ENCODE results near the gene MYL10. TPM values are rescaled to one million over a fixed set of nuclear protein-coding genes. Genes with fewer than 3 reads are reported as not detected.

The MYL10 gene
- total and polyA plus RNA-seq, 2 of the 13 experiments (the other 11 are each of a cell fraction or from before 2014, with no cell fraction given): not detected

- DNase-seq (ENCODE audit: low spot score) (no peak), FAIRE-seq (no peak), ATAC-seq (no peak)
- Histone ChIP-seq H3K4me3 (replicated peaks in 1 of 3; ENCODE audit: insufficient read depth in 1 of 3, low read depth in 2 of 3, low read length in 3 of 3) (no peak overlapping the region), H3K4me2 (ENCODE audit: low read depth, low read length) (no peak overlapping the region), H3K27me3 (ENCODE audit: control insufficient read depth in 1 of 2, insufficient read depth in 2 of 2, low read length in 2 of 2) (peaks cover 0 to 8% of the 10 kb centered on the region in 2 experiments; a peak in 3 of 5 replicates), H4K20me1 (ENCODE audit: insufficient read depth, low read length) (no peaks in the 10 kb centered on the region), H3K9me3 (ENCODE audit: low read length) (no peaks in the 10 kb centered on the region), H2AFZ (ENCODE audit: low read length) (no peak overlapping the region), H3K4me1 (ENCODE audit: insufficient read depth, low read length) (peaks cover 41% of the 10 kb centered on the region), H3K36me3 (replicated peaks in 1 of 2; ENCODE audit: control insufficient read depth in 1 of 2, insufficient read depth in 2 of 2, low read length in 2 of 2) (no peaks in the 10 kb centered on the region), H3K79me2 (ENCODE audit: insufficient read depth, low read length) (no peaks in the 10 kb centered on the region), H3K27ac (ENCODE audit: extremely low read length, insufficient read depth, low read length) (no peak overlapping the region), H3K9ac (ENCODE audit: insufficient read depth, low read depth, low read length) (no peak overlapping the region)
- BruUV-seq (replicated peaks): no TSS peak
- intact Hi-C loops (cut with micrococcal nuclease; ENCODE audit: unreplicated experiment) (no loop called here), in situ Hi-C loops (cut with HindIII; ENCODE audit: extremely low pct_ligation_motif_present, low pct_unique_long_range_greater_than_20kb) (no loop called here)
- CTCF ChIA-PET (ENCODE audit: low intra/inter-chr PET ratio, low total read pairs): no interaction called here
- 87% methylated on average over 2 of the region's 4 CpGs for WGBS (ENCODE audit: low lambda C conversion rate)
- TF ChIP-seq ZNF230 (CRISPR knock-in tag; IDR thresholded peaks at IDR 0.05) (no peak), ZNF331 (CRISPR knock-in tag; IDR thresholded peaks at IDR 0.05) (peak; percentile 75)
- POLR2A ChIA-PET: no interaction called here
Measured at GRCh38 chr7:101595766-101596537, 33.1 kb downstream of the MYL10 start.

GRCh38 chr7:101595246-101595645 lies 33.9 kb downstream of the MYL10 start:
- no peaks in the 10 kb centered on the region for H4K20me1 ChIP-seq (ENCODE audit: insufficient read depth, low read length)
- ChIA-PET POLR2A (no interaction called here), CTCF (ENCODE audit: low intra/inter-chr PET ratio, low total read pairs) (no interaction called here)
- FAIRE-seq (no peak), ATAC-seq (no peak), DNase-seq (ENCODE audit: low spot score) (no peak)
- intact Hi-C loops (cut with micrococcal nuclease; ENCODE audit: unreplicated experiment) (no loop called here), in situ Hi-C loops (cut with HindIII; ENCODE audit: extremely low pct_ligation_motif_present, low pct_unique_long_range_greater_than_20kb) (no loop called here)
- TF ChIP-seq CEBPB (IDR thresholded peaks at IDR 0.05; ENCODE audit: borderline replicate concordance, low read depth, low read length): 0 out of 2 replicates have a peak, but pooled peaks have one; percentile 12
- no peak for TF ChIP-seq BATF2 (CRISPR knock-in tag; IDR thresholded peaks at IDR 0.05)
- H3K9ac ChIP-seq (ENCODE audit: insufficient read depth, low read depth, low read length): no peak overlapping the region
- no peak overlapping the region for H3K4me3 ChIP-seq (replicated peaks in 1 of 3; ENCODE audit: insufficient read depth in 1 of 3, low read depth in 2 of 3, low read length in 3 of 3)
- H3K4me1 ChIP-seq (ENCODE audit: insufficient read depth, low read length): peaks cover 35% of the 10 kb centered on the region
- peaks cover 0 to 6% of the 10 kb centered on the region in 2 experiments; a peak in 3 of 5 replicates for H3K27me3 ChIP-seq (ENCODE audit: control insufficient read depth in 1 of 2, insufficient read depth in 2 of 2, low read length in 2 of 2)
- H3K36me3 ChIP-seq (replicated peaks in 1 of 2; ENCODE audit: control insufficient read depth in 1 of 2, insufficient read depth in 2 of 2, low read length in 2 of 2): no peaks in the 10 kb centered on the region
- WGBS (ENCODE audit: low lambda C conversion rate): no CpG with 5 or more reads among the region's 1 CpG
- H3K27ac ChIP-seq (ENCODE audit: extremely low read length, insufficient read depth, low read length): no peak overlapping the region
- no peaks in the 10 kb centered on the region for H3K79me2 ChIP-seq (ENCODE audit: insufficient read depth, low read length)
- H3K9me3 ChIP-seq (ENCODE audit: low read length): no peaks in the 10 kb centered on the region
- no peak overlapping the region for H3K4me2 ChIP-seq (ENCODE audit: low read depth, low read length)
- no peak overlapping the region for H2AFZ ChIP-seq (ENCODE audit: low read length)
- BruUV-seq (replicated peaks): no TSS peak

All from HepG2 (cell line).